Measurements from ENCODE around the gene RUFY1.

- TF ChIP-seq CTCF (IDR thresholded peaks at IDR 0.05) (no peak), ZFX (IDR thresholded peaks at IDR 0.05; ENCODE audit: borderline replicate concordance) (no peak)
Observed at GRCh38 chr5:179509845-179510244, 40.5 kb upstream of the RUFY1 start.
